Mesenchymal stem cell (in vitro differentiated cells and primary cell): ENCODE measurements around the gene SGPP2.
A peak's percentile ranks its signal among the peaks of the same experiment; 100 is the strongest.

Source experiments
- DNase-seq: peaks from one replicate; pipeline ENCODE4 v3.0.0-alpha.2; 2013
- H2AFZ ChIP-seq: one replicate; pipeline ENCODE4 v1.6.1; 2013; ENCODE audit warnings: low read depth, mild to moderate bottlenecking, control low read depth, inconsistent platforms, low read length, moderate library complexity
- H2AK5ac ChIP-seq: 2 replicates; pipeline ENCODE4 v1.6.1; 2013; ENCODE audit warnings: low read length, moderate library complexity, mild to moderate bottlenecking, inconsistent platforms; ENCODE audit not compliant: severe bottlenecking
- H2BK120ac ChIP-seq: one replicate; pipeline ENCODE4 v1.6.1; 2013; ENCODE audit warnings: low read depth, mild to moderate bottlenecking, inconsistent platforms, low read length, moderate library complexity
- H2BK12ac ChIP-seq, 2 experiments: one replicate each; pipeline ENCODE4 v1.6.1; 2013; ENCODE audit warnings: inconsistent platforms in 2 of 2, low read length in 2 of 2, mild to moderate bottlenecking in 2 of 2, moderate library complexity in 2 of 2, control low read depth in 1 of 2
- H2BK15ac ChIP-seq: one replicate; pipeline ENCODE4 v1.6.1; 2013; ENCODE audit warnings: mild to moderate bottlenecking, low read depth, inconsistent platforms; ENCODE audit not compliant: poor library complexity, severe bottlenecking
- H2BK5ac ChIP-seq: 2 replicates; pipeline ENCODE4 v1.6.1; 2013; ENCODE audit warnings: low read depth, mild to moderate bottlenecking, low read length, control low read depth, inconsistent platforms; ENCODE audit not compliant: poor library complexity, severe bottlenecking
- H3K14ac ChIP-seq, 2 experiments: one replicate each; pipeline ENCODE4 v1.6.1; 2013; ENCODE audit warnings: inconsistent platforms in 2 of 2, low read length in 2 of 2, control low read depth in 1 of 2, mild to moderate bottlenecking in 1 of 2, moderate library complexity in 1 of 2
- H3K18ac ChIP-seq, 2 experiments: one replicate each; pipeline ENCODE4 v1.6.1; 2013; ENCODE audit warnings: inconsistent platforms in 2 of 2, low read length in 2 of 2, control low read depth in 1 of 2, low read depth in 1 of 2, mild to moderate bottlenecking in 1 of 2
- H3K23ac ChIP-seq, 2 experiments: one replicate each; pipeline ENCODE4 v1.6.1; 2013; ENCODE audit warnings: inconsistent platforms in 2 of 2, low read length in 2 of 2, mild to moderate bottlenecking in 2 of 2, moderate library complexity in 2 of 2, control low read depth in 1 of 2
- H3K27ac ChIP-seq: 2 replicates; pipeline ENCODE4 v1.5.1; 2013; ENCODE audit warnings: mild to moderate bottlenecking, moderate library complexity, low read length, control low read depth, inconsistent platforms; ENCODE audit not compliant: poor library complexity, severe bottlenecking
- H3K27me3 ChIP-seq, 2 experiments: 2 replicates each; pipeline versions ENCODE4 v1.6.1 to v1.7.0; 2013; ENCODE audit warnings: low read length in 2 of 2, mild to moderate bottlenecking in 2 of 2, moderate library complexity in 2 of 2, control low read depth in 1 of 2, inconsistent platforms in 1 of 2; ENCODE audit not compliant: control insufficient read depth in 1 of 2, insufficient read depth in 1 of 2
- H3K36me3 ChIP-seq, 2 experiments: 2 replicates each; pipeline versions ENCODE4 v1.6.1 to v1.7.0; 2013; ENCODE audit warnings: low read length in 2 of 2, control low read depth in 1 of 2, inconsistent platforms in 1 of 2, low read depth in 1 of 2, mild to moderate bottlenecking in 1 of 2; ENCODE audit not compliant: insufficient read depth in 2 of 2, control insufficient read depth in 1 of 2
- H3K4ac ChIP-seq, 2 experiments: one replicate each; pipeline ENCODE4 v1.6.1; 2013; ENCODE audit warnings: inconsistent platforms in 2 of 2, low read length in 2 of 2, mild to moderate bottlenecking in 2 of 2, moderate library complexity in 2 of 2, control low read depth in 1 of 2, low read depth in 1 of 2
- H3K4me1 ChIP-seq: 2 replicates; pipeline ENCODE4 v1.6.1; 2013; ENCODE audit warnings: low read depth, low read length, control low read depth; ENCODE audit not compliant: control insufficient read depth, insufficient read depth
- H3K4me2 ChIP-seq: 2 replicates; pipeline ENCODE4 v1.6.1; 2013; ENCODE audit warnings: low read length, mild to moderate bottlenecking, inconsistent platforms; ENCODE audit not compliant: poor library complexity, severe bottlenecking
- H3K4me3 ChIP-seq, 2 experiments: 2 replicates each; pipeline versions ENCODE4 v1.5.1 to v1.7.0; 2013; ENCODE audit warnings: low read length in 2 of 2, mild to moderate bottlenecking in 2 of 2, control low read depth in 1 of 2, low read depth in 1 of 2; ENCODE audit not compliant: insufficient read depth in 1 of 2
- H3K79me1 ChIP-seq: replicated peaks from 2 replicates; pipeline ENCODE4 v1.6.1; 2013; ENCODE audit warnings: mild to moderate bottlenecking, control low read depth, low read length, inconsistent platforms; ENCODE audit not compliant: poor library complexity, severe bottlenecking
- H3K9ac ChIP-seq: 2 replicates; pipeline ENCODE4 v1.7.0; 2013; ENCODE audit warnings: mild to moderate bottlenecking, low read length, moderate library complexity
- H3K9me3 ChIP-seq: 2 replicates; pipeline ENCODE4 v1.7.0; 2013; ENCODE audit warnings: mild to moderate bottlenecking, low read length; ENCODE audit not compliant: control insufficient read depth
- H4K8ac ChIP-seq: one replicate; pipeline ENCODE4 v1.6.1; 2013; ENCODE audit warnings: inconsistent platforms, mild to moderate bottlenecking, low read length, moderate library complexity
- H4K91ac ChIP-seq: one replicate; pipeline ENCODE4 v1.6.1; 2013; ENCODE audit warnings: mild to moderate bottlenecking, low read length, inconsistent platforms
- WGBS: methylation state at CpG from one replicate; pipeline ENCODE4 v1.1.7; 2013; ENCODE audit warnings: mixed read lengths; 5-methylcytosine and 5-hydroxymethylcytosine counted together

Gene SGPP2

GRCh38 chr2:222535477-222535876, 111.1 kb downstream of the SGPP2 start:
- H3K9me3 ChIP-seq, result no peaks in the 10 kb centered on the region
- no peak overlapping the region for H2AK5ac ChIP-seq
- no peak overlapping the region for H3K4ac ChIP-seq
- no peak overlapping the region for H2BK15ac ChIP-seq
- H3K4me2 ChIP-seq, result no peak overlapping the region
- no peak for DNase-seq
- no peaks in the 10 kb centered on the region for H3K79me1 ChIP-seq
- H2BK12ac ChIP-seq, result no peak overlapping the region
- H3K18ac ChIP-seq, result no peak overlapping the region
- no peak overlapping the region for H3K23ac ChIP-seq
- no peak overlapping the region for H3K4me3 ChIP-seq
- no peak overlapping the region for H4K8ac ChIP-seq
- H2BK120ac ChIP-seq, result no peak overlapping the region
- no peak overlapping the region for H2BK5ac ChIP-seq
- H3K14ac ChIP-seq, result no peak overlapping the region
- no peak overlapping the region for H2AFZ ChIP-seq
- H4K91ac ChIP-seq, result no peak overlapping the region
- H3K9ac ChIP-seq, result no peak overlapping the region
- no peaks in the 10 kb centered on the region for H3K36me3 ChIP-seq
- no peak overlapping the region for H3K27ac ChIP-seq
- WGBS, result 84% methylated on average over 6 of the region's 6 CpGs
- H3K27me3 ChIP-seq, result peaks cover 4 to 42% of the 10 kb centered on the region in 2 experiments
- no peaks in the 10 kb centered on the region for H3K4me1 ChIP-seq

GRCh38 chr2:222538535-222538934, 114.2 kb downstream of the SGPP2 start:
- H3K9ac ChIP-seq, result no peak overlapping the region
- no peak overlapping the region for H2AK5ac ChIP-seq
- 81% methylated on average over 3 of the region's 3 CpGs for WGBS
- H2AFZ ChIP-seq, result no peak overlapping the region
- no peak overlapping the region for H3K4me3 ChIP-seq
- no peak for DNase-seq
- no peaks in the 10 kb centered on the region for H3K4me1 ChIP-seq
- no peak overlapping the region for H3K23ac ChIP-seq
- H2BK120ac ChIP-seq, result no peak overlapping the region
- H2BK15ac ChIP-seq, result no peak overlapping the region
- no peaks in the 10 kb centered on the region for H3K79me1 ChIP-seq
- no peak overlapping the region for H3K4ac ChIP-seq
- no peak overlapping the region for H3K4me2 ChIP-seq
- no peaks in the 10 kb centered on the region for H3K9me3 ChIP-seq
- no peak overlapping the region for H4K8ac ChIP-seq
- H3K36me3 ChIP-seq, result no peaks in the 10 kb centered on the region
- no peak overlapping the region for H2BK12ac ChIP-seq
- H3K14ac ChIP-seq, result no peak overlapping the region
- no peak overlapping the region for H3K18ac ChIP-seq
- H3K27me3 ChIP-seq, result peaks cover 4 to 36% of the 10 kb centered on the region in 2 experiments
- H4K91ac ChIP-seq, result no peak overlapping the region
- no peak overlapping the region for H2BK5ac ChIP-seq
- H3K27ac ChIP-seq, result no peak overlapping the region

GRCh38 chr2:222544661-222545060, 120.3 kb downstream of the SGPP2 start:
- Histone ChIP-seq H2BK5ac (no peak overlapping the region), H2BK12ac (no peak overlapping the region), H3K18ac (no peak overlapping the region), H3K9me3 (no peaks in the 10 kb centered on the region), H3K14ac (no peak overlapping the region), H3K4me3 (no peak overlapping the region), H3K9ac (no peak overlapping the region), H3K79me1 (no peaks in the 10 kb centered on the region), H3K4me2 (no peak overlapping the region), H2AK5ac (no peak overlapping the region), H2BK120ac (no peak overlapping the region), H4K91ac (no peak overlapping the region), H2BK15ac (no peak overlapping the region), H3K27me3 (peaks cover 6 to 8% of the 10 kb centered on the region in 2 experiments), H3K27ac (no peak overlapping the region), H3K23ac (no peak overlapping the region), H3K4me1 (no peaks in the 10 kb centered on the region), H2AFZ (no peak overlapping the region), H3K36me3 (no peaks in the 10 kb centered on the region), H4K8ac (no peak overlapping the region), H3K4ac (no peak overlapping the region)
- DNase-seq, result no peak
- WGBS, result 100% methylated on average over 1 of the region's 1 CpG

- DNase-seq, result peak; percentile 82
- Histone ChIP-seq H2BK120ac (no peak overlapping the region), H3K4me2 (no peak overlapping the region), H3K14ac (no peak overlapping the region), H2AK5ac (no peak overlapping the region), H3K36me3 (no peaks in the 10 kb centered on the region), H3K9me3 (no peaks in the 10 kb centered on the region), H2BK5ac (no peak overlapping the region), H3K4me3 (no peak overlapping the region), H2AFZ (no peak overlapping the region), H3K9ac (no peak overlapping the region), H3K23ac (no peak overlapping the region), H3K27me3 (peaks cover 8 to 9% of the 10 kb centered on the region in 2 experiments), H3K18ac (no peak overlapping the region), H4K8ac (no peak overlapping the region), H2BK15ac (no peak overlapping the region), H3K79me1 (no peaks in the 10 kb centered on the region), H3K4ac (no peak overlapping the region), H4K91ac (no peak overlapping the region), H3K4me1 (no peaks in the 10 kb centered on the region), H3K27ac (no peak overlapping the region), H2BK12ac (no peak overlapping the region)
- 0% methylated on average over 3 of the region's 6 CpGs for WGBS
Observed at GRCh38 chr2:222545823-222546795, 121.8 kb downstream of the SGPP2 start.
